Hematopoietic multipotent progenitor cell treated with erythropoietin and hydrocortisone succinate and interleukin-3 and kit ligand, for 15 days (in vitro differentiated cells): ENCODE results near the gene MYH15.

Source experiments
- DNase-seq: peaks from one replicate; pipeline ENCODE4 v3.0.0-alpha.2; 2015; ENCODE audit warnings: low spot score

The MYH15 gene

GRCh38 chr3:108471426-108471825, 39.0 kb downstream of the MYH15 start:
- DNase-seq = no peak

- DNase-seq = no peak
Measured at GRCh38 chr3:108469126-108469525, 41.3 kb downstream of the MYH15 start.

- DNase-seq = no peak
Measured at GRCh38 chr3:108468577-108468976, 41.8 kb downstream of the MYH15 start.

GRCh38 chr3:108462899-108463298, 47.5 kb downstream of the MYH15 start:
- DNase-seq = no peak

- peak; percentile 4 for DNase-seq
Measured at GRCh38 chr3:108461661-108462111, 48.7 kb downstream of the MYH15 start.

GRCh38 chr3:108459225-108459624, 51.2 kb downstream of the MYH15 start:
- no peak for DNase-seq

- DNase-seq = no peak
Measured at GRCh38 chr3:108455212-108455705, 55.1 kb downstream of the MYH15 start.

- DNase-seq = no peak
Measured at GRCh38 chr3:108453565-108453964, 56.8 kb downstream of the MYH15 start.

- no peak for DNase-seq
Measured at GRCh38 chr3:108450444-108450843, 60.0 kb downstream of the MYH15 start.

GRCh38 chr3:108448593-108448992, 61.8 kb downstream of the MYH15 start:
- no peak for DNase-seq

GRCh38 chr3:108447096-108447847, 63.1 kb downstream of the MYH15 start:
- no peak for DNase-seq

GRCh38 chr3:108442281-108442680, 68.1 kb downstream of the MYH15 start:
- no peak for DNase-seq

GRCh38 chr3:108441518-108441917, 68.9 kb downstream of the MYH15 start:
- DNase-seq = no peak

GRCh38 chr3:108441071-108441507, 69.3 kb downstream of the MYH15 start:
- DNase-seq = no peak

GRCh38 chr3:108438542-108438941, 71.9 kb downstream of the MYH15 start:
- no peak for DNase-seq

- no peak for DNase-seq
Measured at GRCh38 chr3:108437439-108437838, 73.0 kb downstream of the MYH15 start.

GRCh38 chr3:108433928-108434327, 76.5 kb downstream of the MYH15 start:
- DNase-seq = no peak

GRCh38 chr3:108432431-108432830, 78.0 kb downstream of the MYH15 start:
- no peak for DNase-seq

GRCh38 chr3:108430540-108430939, 79.9 kb downstream of the MYH15 start:
- no peak for DNase-seq

GRCh38 chr3:108428586-108428985, 81.8 kb downstream of the MYH15 start:
- DNase-seq = no peak

GRCh38 chr3:108420926-108421325, 89.5 kb downstream of the MYH15 start:
- peak; percentile 5 for DNase-seq

GRCh38 chr3:108416111-108416869, 94.1 kb downstream of the MYH15 start:
- no peak for DNase-seq

GRCh38 chr3:108415661-108416060, 94.7 kb downstream of the MYH15 start:
- no peak for DNase-seq
